ENCODE measurements around the gene CD53.

The CD53 gene

GRCh38 chr1:110888049-110888448 lies 15.1 kb downstream of the CD53 start:
- H3K4me3 ChIP-seq (replicated peaks; ENCODE audit: low read depth, low read length) = no peak overlapping the region
- no peak for DNase-seq (ENCODE audit: low read depth)
- no peak for TF ChIP-seq CTCF (IDR thresholded peaks at IDR 0.05; ENCODE audit: low read length, missing control alignments)

- TF ChIP-seq CTCF (IDR thresholded peaks at IDR 0.05; ENCODE audit: low read length, missing control alignments) = no peak
- DNase-seq (ENCODE audit: low read depth) = no peak
- no peak overlapping the region for H3K4me3 ChIP-seq (replicated peaks; ENCODE audit: low read depth, low read length)
Measured at GRCh38 chr1:110888641-110889040, 15.7 kb downstream of the CD53 start.

GRCh38 chr1:110890474-110891196 lies 17.7 kb downstream of the CD53 start:
- no peak for TF ChIP-seq CTCF (IDR thresholded peaks at IDR 0.05; ENCODE audit: low read length, missing control alignments)
- no peak for DNase-seq (ENCODE audit: low read depth)
- H3K4me3 ChIP-seq (replicated peaks; ENCODE audit: low read depth, low read length) = no peak overlapping the region

- H3K4me3 ChIP-seq (replicated peaks; ENCODE audit: low read depth, low read length) = no peak overlapping the region
- DNase-seq (ENCODE audit: low read depth) = no peak
- no peak for TF ChIP-seq CTCF (IDR thresholded peaks at IDR 0.05; ENCODE audit: low read length, missing control alignments)
Measured at GRCh38 chr1:110893908-110894490, 21.1 kb downstream of the CD53 start.

GRCh38 chr1:110896090-110896489 lies 23.1 kb downstream of the CD53 start:
- TF ChIP-seq CTCF (IDR thresholded peaks at IDR 0.05; ENCODE audit: low read length, missing control alignments) = no peak
- H3K4me3 ChIP-seq (replicated peaks; ENCODE audit: low read depth, low read length) = no peak overlapping the region
- DNase-seq (ENCODE audit: low read depth) = no peak

GRCh38 chr1:110897681-110898080 lies 24.7 kb downstream of the CD53 start:
- no peak for TF ChIP-seq CTCF (IDR thresholded peaks at IDR 0.05; ENCODE audit: low read length, missing control alignments)
- no peak for DNase-seq (ENCODE audit: low read depth)
- no peak overlapping the region for H3K4me3 ChIP-seq (replicated peaks; ENCODE audit: low read depth, low read length)
